ENCODE measurements around the gene ZNF777.
A peak's percentile ranks its signal among the peaks of the same experiment; 100 is the strongest.
"Not testable (repeated sequence)": the region's sequence is repeated elsewhere in the genome, so short reads cannot be mapped to it uniquely, and the experiment has no call there.

The ZNF777 gene

GRCh38 chr7:149450821-149451220, 10.0 kb downstream of the ZNF777 start:
- DNase-seq (ENCODE audit: low spot score): no peak

- DNase-seq (ENCODE audit: low spot score): no peak
Measured at GRCh38 chr7:149449897-149450296, 11.0 kb downstream of the ZNF777 start.

- DNase-seq (ENCODE audit: low spot score): no peak
Measured at GRCh38 chr7:149448961-149449360, 11.9 kb downstream of the ZNF777 start.

GRCh38 chr7:149446026-149446425, 14.8 kb downstream of the ZNF777 start:
- not testable (repeated sequence) for DNase-seq (ENCODE audit: low spot score)

- no peak for DNase-seq (ENCODE audit: low spot score)
Measured at GRCh38 chr7:149444287-149444686, 16.6 kb downstream of the ZNF777 start.

- DNase-seq (ENCODE audit: low spot score): no peak
Measured at GRCh38 chr7:149443523-149443922, 17.3 kb downstream of the ZNF777 start.

- no peak for DNase-seq (ENCODE audit: low spot score)
Measured at GRCh38 chr7:149442924-149443323, 17.9 kb downstream of the ZNF777 start.

GRCh38 chr7:149440222-149440621, 20.6 kb downstream of the ZNF777 start:
- no peak for DNase-seq (ENCODE audit: low spot score)

- no peak for DNase-seq (ENCODE audit: low spot score)
Measured at GRCh38 chr7:149436358-149436757, 24.5 kb downstream of the ZNF777 start.

GRCh38 chr7:149433124-149433523, 27.7 kb downstream of the ZNF777 start:
- DNase-seq (ENCODE audit: low spot score): no peak

GRCh38 chr7:149432121-149432691, 28.7 kb downstream of the ZNF777 start:
- no peak for DNase-seq (ENCODE audit: low spot score)

GRCh38 chr7:149431486-149432120, 29.3 kb downstream of the ZNF777 start:
- DNase-seq (ENCODE audit: low spot score): no peak

GRCh38 chr7:149430192-149430591, 30.7 kb downstream of the ZNF777 start:
- DNase-seq (ENCODE audit: low spot score): no peak

GRCh38 chr7:149427893-149428292, 33.0 kb downstream of the ZNF777 start:
- DNase-seq (ENCODE audit: low spot score): no peak

GRCh38 chr7:149427096-149427680, 33.7 kb downstream of the ZNF777 start:
- no peak for DNase-seq (ENCODE audit: low spot score)

GRCh38 chr7:149423449-149424110, 37.3 kb downstream of the ZNF777 start:
- DNase-seq (ENCODE audit: low spot score): no peak

GRCh38 chr7:149422914-149423301, 38.0 kb downstream of the ZNF777 start:
- DNase-seq (ENCODE audit: low spot score): no peak

GRCh38 chr7:149422162-149422913, 38.5 kb downstream of the ZNF777 start:
- DNase-seq (ENCODE audit: low spot score): peak; percentile 60

GRCh38 chr7:149420006-149420405, 40.9 kb downstream of the ZNF777 start:
- DNase-seq (ENCODE audit: low spot score): no peak

GRCh38 chr7:149415391-149416071, 45.3 kb downstream of the ZNF777 start:
- no peak for DNase-seq (ENCODE audit: low spot score)

- DNase-seq (ENCODE audit: low spot score): no peak
Measured at GRCh38 chr7:149414745-149415390, 46.0 kb downstream of the ZNF777 start.

Data from COLO829 (cell line).